Nephron (organoid): Measurements from ENCODE around the gene CSKMT.

Source experiments
- H3K27ac Mint-ChIP-seq, 3 experiments: 2 replicates each; pipeline ENCODE4 v1.8.0; 2020; ENCODE audit warnings: mixed read lengths in 3 of 3, mild to moderate bottlenecking in 2 of 3, moderate library complexity in 1 of 3
- H3K27me3 Mint-ChIP-seq: 2 replicates; pipeline ENCODE4 v1.8.0; 2021; ENCODE audit warnings: low read depth, mild to moderate bottlenecking, moderate library complexity, mixed read lengths
- H3K36me3 Mint-ChIP-seq: 2 replicates; pipeline ENCODE4 v1.8.0; 2020; ENCODE audit warnings: low read depth, mixed read lengths
- H3K4me1 Mint-ChIP-seq: 2 replicates; pipeline ENCODE4 v1.8.0; 2020; ENCODE audit warnings: mixed read lengths
- H3K4me3 Mint-ChIP-seq, 3 experiments: 2 replicates each; pipeline ENCODE4 v1.8.0; 2020; ENCODE audit warnings: mild to moderate bottlenecking in 3 of 3, mixed read lengths in 3 of 3, moderate library complexity in 2 of 3
- H3K9me3 Mint-ChIP-seq: 2 replicates; pipeline ENCODE4 v1.8.0; 2020; ENCODE audit warnings: mixed read lengths
- CTCF ChIP-seq, 3 experiments: fragments of 200-600 bp; sonication (generic); IDR thresholded peaks; one replicate each; pipeline ENCODE4 v1.5.0; 2021; ENCODE audit warnings: antibody characterized with exemption in 3 of 3; ENCODE audit not compliant: unreplicated experiment in 3 of 3

CSKMT gene

GRCh38 chr11:62713343-62713742, 48.2 kb downstream of the CSKMT start:
- no peak for TF ChIP-seq CTCF (IDR thresholded peaks at IDR 0.05; ENCODE audit: unreplicated experiment in 3 of 3)
- no peaks in the 10 kb centered on the region for H3K9me3 Mint-ChIP-seq
- peak overlapping the region; percentile 60 to 86 (median 80) for H3K27ac Mint-ChIP-seq
- peaks cover 21% of the 10 kb centered on the region for H3K4me1 Mint-ChIP-seq
- H3K4me3 Mint-ChIP-seq, result no peak overlapping the region
- no peaks in the 10 kb centered on the region for H3K27me3 Mint-ChIP-seq
- peaks cover 73% of the 10 kb centered on the region for H3K36me3 Mint-ChIP-seq

GRCh38 chr11:62715150-62716130, 50.3 kb downstream of the CSKMT start:
- peaks cover 10% of the 10 kb centered on the region for H3K4me1 Mint-ChIP-seq
- peak overlapping the region in 2 of 3 experiments; percentile 22 to 79 for H3K27ac Mint-ChIP-seq
- no peak for TF ChIP-seq CTCF (IDR thresholded peaks at IDR 0.05; ENCODE audit: unreplicated experiment in 3 of 3)
- H3K36me3 Mint-ChIP-seq, result peaks cover 86% of the 10 kb centered on the region
- H3K9me3 Mint-ChIP-seq, result no peaks in the 10 kb centered on the region
- H3K4me3 Mint-ChIP-seq, result no peak overlapping the region
- H3K27me3 Mint-ChIP-seq, result no peaks in the 10 kb centered on the region

- Mint-ChIP-seq H3K36me3 (peaks cover 86% of the 10 kb centered on the region), H3K9me3 (no peaks in the 10 kb centered on the region), H3K27ac (peak overlapping the region in 1 of 3 experiments; percentile 58), H3K27me3 (no peaks in the 10 kb centered on the region), H3K4me1 (peaks cover 10% of the 10 kb centered on the region), H3K4me3 (no peak overlapping the region)
- TF ChIP-seq CTCF (IDR thresholded peaks at IDR 0.05; ENCODE audit: unreplicated experiment in 3 of 3), result no peak
These were observed 51.1 kb downstream of the CSKMT start for GRCh38 chr11:62716206-62716605.

GRCh38 chr11:62716816-62717215, 51.7 kb downstream of the CSKMT start:
- Mint-ChIP-seq H3K4me1 (peaks cover 10% of the 10 kb centered on the region), H3K27me3 (no peaks in the 10 kb centered on the region), H3K36me3 (peaks cover 89% of the 10 kb centered on the region), H3K4me3 (no peak overlapping the region), H3K9me3 (no peaks in the 10 kb centered on the region), H3K27ac (no peak overlapping the region)
- TF ChIP-seq CTCF (IDR thresholded peaks at IDR 0.05; ENCODE audit: unreplicated experiment in 3 of 3), result no peak
